T-helper 2 cell treated with Interferon-gamma antibody and Interleukin-4, amounts not matched to agents 100 ng/mL and 5 ng/mL, for 36 hours (primary cell): ENCODE measurements around the gene PIGA. TPM values are rescaled to one million over a fixed set of nuclear protein-coding genes. Genes with fewer than 3 reads are reported as not detected.
"Not testable (repeated sequence)": the region's sequence is repeated elsewhere in the genome, so short reads cannot be mapped to it uniquely, and the experiment has no call there.

Source experiments
- intact Hi-C: fragments of 100-400 bp; cut with micrococcal nuclease; formaldehyde crosslinking; loops from one replicate; pipeline ENCODE4 v1.15.1; 2023
- total RNA-seq: library from RNA; stranded (reverse); gene quantifications from 2 replicates; pipeline ENCODE4 v1.2.3, GENCODE V29; 2022

PIGA gene
- total RNA-seq, 1 donor from 2014 or later: 19.2 TPM

- intact Hi-C loops: no loop called here
These were observed 13.9 kb downstream of the PIGA start for GRCh38 chrX:15321447-15321846.

DNA sequence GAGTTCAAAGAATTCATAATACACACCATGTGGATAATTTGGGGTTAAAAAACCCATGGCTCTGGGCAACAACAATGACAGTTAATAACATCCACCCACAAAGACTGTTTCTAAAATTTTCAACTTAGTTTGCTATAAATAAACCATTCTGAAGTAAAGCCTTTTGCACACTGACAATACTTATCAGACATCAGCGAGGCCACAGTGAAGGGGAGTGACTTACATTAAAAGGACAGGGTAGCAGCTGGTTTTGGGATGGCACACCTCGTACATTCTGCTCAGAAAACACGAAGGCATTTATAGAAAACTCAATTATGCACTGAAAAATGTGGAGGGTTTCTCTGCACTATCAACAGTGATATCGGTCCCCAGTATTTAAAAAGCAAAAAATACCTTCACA lies 15.0 kb downstream of the PIGA start:
- intact Hi-C loops: no loop called here

GRCh38 chrX:15319075-15319474 lies 16.2 kb downstream of the PIGA start:
- intact Hi-C loops: no loop called here

DNA sequence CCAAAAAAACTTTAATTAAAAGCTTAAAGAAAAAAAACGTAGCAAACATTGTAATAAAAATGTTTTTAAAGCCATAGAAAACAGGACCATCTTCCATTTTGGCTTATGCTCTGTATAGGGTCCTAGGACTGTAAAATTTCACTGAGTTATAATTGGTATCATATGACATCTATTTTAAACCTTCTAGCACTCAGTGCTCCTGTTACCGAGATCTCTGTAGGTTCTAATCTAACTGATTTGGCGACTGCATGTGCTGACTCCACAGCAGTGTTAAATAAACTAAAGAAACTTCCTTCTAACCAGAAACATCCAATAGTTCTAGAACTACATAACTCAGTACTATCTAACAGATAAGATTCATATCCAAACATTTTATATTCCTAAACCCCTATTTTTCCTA lies 19.8 kb downstream of the PIGA start, which contains the start of gene ASB11:
ASB11 (minus strand) TSS at position 132 of the 400 bp plus-strand sequence; CDS start at position 97, 35 bp downstream.
- intact Hi-C loops: no loop called here

DNA sequence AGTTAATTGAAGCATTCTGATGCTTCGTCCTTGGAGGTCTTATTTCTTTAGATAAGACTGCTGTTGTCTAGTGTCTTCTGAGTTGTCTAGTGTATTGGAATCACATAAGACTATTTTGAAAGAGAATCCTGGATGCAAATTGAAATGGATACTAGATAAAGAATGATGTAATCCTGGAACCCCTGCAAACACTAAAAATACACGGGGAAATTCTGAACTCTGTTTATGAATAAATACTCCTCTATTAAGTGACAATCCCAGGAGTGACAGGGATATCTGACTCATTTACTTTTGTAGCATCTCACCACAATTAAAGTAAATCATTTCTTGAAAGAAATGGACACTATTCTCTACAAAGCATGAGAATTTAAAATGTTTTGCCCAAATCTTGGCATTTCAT lies 20.9 kb downstream of the PIGA start:
- intact Hi-C loops: no loop called here

DNA sequence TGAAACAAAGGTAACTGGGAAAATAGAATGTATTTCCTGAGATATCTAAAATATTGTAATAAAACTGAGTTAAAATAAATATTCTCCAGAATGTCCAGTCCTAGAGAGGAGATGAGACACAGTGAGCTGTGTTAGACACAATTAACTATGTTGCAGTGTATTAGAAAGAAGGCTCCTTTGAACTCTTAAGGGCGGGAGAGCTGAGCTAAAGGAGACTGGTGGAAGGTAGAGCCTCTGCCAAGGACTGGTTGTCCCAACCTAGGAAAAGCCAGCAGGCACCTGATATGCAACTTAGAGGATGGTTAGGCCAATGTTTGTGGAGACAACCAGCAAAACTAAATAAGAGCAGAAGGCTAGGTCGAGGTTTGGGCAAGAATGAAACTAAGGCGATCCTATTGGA lies 24.2 kb downstream of the PIGA start:
- intact Hi-C loops: no loop called here

DNA sequence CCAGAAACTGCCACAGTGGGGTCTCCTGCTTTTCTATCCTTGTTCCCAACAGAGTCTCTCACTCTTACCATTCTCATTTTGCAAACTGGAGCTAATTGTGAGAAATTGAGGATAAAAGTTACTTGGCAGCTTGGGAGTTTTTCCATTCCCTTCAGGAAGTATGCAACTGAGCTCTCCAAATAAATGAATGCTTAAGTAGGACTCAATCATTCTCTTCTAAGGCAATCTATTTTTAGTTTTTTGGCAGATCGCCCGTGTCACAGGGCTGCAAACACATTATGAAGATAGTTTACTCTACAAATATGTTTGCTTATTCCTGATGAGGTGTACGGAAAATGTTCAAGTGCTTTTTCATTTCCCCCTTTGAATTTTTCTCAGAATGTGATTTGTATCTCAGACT lies 25.2 kb downstream of the PIGA start:
- intact Hi-C loops: no loop called here

DNA sequence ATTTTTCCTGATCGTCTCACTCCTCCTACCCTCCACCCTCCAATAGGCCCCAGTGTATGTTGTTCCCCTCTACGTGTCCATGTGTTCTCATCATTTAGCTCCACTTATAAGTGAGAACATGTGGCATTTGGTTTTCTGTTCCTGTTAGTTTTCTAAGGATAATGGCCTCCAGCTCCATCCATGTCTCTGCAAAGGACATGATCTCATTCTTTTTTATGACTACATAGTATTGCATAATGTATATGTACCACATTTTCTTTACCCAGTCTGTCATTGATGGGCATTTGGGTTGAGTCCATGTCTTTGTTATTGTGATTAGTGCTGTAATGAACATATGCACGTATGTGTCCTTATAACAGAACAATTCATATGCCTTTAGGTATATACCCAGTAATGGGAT lies 29.4 kb downstream of the PIGA start:
- intact Hi-C loops: not testable (repeated sequence)

GRCh38 chrX:15301924-15302323 lies 33.4 kb downstream of the PIGA start:
- intact Hi-C loops: loop anchor here (5.0 kb wide), 1 partner anchor 165 kb away; no protein-coding TSS in a partner anchor

DNA sequence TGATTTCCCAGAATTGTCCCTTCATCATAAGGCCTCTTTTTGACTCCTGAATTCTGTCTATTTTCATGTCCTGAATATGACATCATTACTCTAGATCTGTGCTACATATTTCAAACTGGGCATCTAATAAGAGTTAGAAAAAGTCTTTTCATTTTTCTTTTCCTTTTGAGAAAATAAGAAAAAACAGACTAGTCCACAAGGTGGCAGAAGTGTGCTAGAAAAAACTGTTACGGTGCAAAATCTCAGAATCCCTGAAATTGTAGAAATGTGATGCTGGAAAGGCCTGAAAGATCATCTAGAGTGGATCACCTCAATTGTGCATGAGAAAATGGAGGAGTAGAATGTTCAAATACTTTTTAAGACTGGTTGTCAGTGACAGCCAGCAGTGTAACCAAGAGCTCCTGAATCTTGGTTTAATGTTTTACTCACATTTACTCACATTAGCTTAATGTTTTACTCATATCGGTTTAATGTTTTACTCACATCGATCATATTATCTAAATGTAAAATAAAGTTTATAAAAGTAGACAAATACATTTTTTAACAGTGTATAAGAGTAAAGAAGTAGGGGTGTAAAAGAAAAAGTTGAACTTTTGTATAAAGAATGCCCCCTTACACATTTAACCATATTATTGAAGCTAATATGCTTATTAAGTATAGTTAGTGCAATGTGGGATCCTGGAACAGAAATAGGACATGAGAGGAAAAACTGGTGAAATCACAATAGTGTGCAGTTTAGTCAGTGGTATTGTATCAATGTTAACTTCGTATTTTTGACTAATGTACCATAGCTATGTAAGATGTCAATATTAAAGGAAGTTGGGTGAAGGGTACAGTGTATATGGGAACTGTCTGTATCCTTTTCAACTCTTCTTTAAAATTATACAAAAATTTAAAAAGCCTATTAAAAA lies 35.1 kb downstream of the PIGA start:
- intact Hi-C loops: loop anchor here (5.0 kb wide), 1 partner anchor 167 kb away; no protein-coding TSS in a partner anchor

GRCh38 chrX:15298780-15299179 lies 36.5 kb downstream of the PIGA start:
- intact Hi-C loops: no loop called here

DNA sequence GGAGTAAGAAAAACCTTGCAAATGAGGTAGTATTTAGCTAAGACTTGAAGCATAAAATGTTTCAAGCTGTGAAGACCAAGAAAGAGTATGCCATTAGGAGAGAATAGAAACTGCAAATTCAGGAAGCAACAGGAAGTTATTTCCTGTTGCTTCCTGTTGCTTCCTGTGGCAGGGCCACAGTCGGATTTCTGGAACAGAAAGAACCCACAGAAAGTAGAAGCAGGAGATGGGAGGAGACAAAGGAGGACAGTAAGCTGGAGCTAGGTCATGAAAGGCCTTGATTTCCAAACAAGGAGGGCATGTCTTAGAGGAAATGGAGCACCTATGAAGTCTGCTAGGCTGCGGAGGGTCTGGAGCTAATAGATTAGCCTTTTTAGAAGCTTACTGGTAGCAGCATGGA lies 37.1 kb downstream of the PIGA start:
- intact Hi-C loops: no loop called here

- intact Hi-C loops: no loop called here
These were observed 41.9 kb downstream of the PIGA start for GRCh38 chrX:15293451-15293850.

DNA sequence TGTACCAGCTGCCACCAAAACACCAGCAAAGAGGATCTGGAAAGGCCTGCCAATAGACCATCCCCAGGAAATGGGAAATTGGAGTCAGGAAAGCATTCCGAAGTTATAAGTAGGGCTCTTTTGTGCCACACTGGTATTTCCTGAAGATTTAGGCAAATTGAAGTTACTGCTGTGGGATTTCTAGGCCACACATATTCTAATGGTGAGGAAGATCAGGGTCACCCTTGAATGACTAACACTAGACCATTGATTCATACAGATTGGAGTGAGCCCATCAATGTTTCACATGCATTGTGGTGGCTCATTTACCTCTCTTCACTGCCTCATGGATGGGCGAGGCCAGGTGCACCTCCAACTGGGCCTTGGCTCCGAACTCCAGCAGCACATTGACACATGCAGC lies 42.5 kb downstream of the PIGA start:
- intact Hi-C loops: no loop called here

- intact Hi-C loops: no loop called here
These were observed 57.7 kb downstream of the PIGA start for GRCh38 chrX:15277604-15278003.

DNA sequence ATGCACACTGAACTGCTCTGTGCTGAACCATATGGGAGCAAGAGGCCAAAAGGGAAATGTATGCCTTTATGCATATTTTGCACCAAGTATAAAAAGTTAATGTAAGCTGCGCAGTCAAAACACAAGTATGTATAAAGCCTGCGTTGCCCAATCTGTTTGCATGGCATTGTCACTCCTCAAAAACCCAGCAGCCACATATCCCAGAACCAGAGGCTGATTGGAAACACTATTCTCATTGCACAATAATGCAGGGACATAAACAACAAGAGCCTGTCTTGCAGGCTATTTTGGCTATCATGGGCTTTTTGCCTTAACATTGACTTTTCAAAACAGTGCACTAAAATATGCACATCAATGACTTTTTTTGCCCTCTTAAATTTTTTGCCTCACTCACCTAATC lies 60.4 kb downstream of the PIGA start:
- intact Hi-C loops: no loop called here

- intact Hi-C loops: not testable (repeated sequence)
These were observed 62.0 kb downstream of the PIGA start for GRCh38 chrX:15273275-15273674.

GRCh38 chrX:15271757-15272156 lies 63.6 kb downstream of the PIGA start:
- intact Hi-C loops: no loop called here

GRCh38 chrX:15269618-15270521 lies 65.5 kb downstream of the PIGA start, which contains the start of gene ASB9:
Gene ASB9 (minus strand): TSS chrX:15270083. CDS start chrX:15269874, 209 bp downstream.
- intact Hi-C loops: no loop called here
